Measurements from ENCODE around the gene PAOX. TPM values are rescaled to one million over a fixed set of nuclear protein-coding genes. Genes with fewer than 3 reads are reported as not detected.
A peak's percentile ranks its signal among the peaks of the same experiment; 100 is the strongest.

Gene PAOX
- total and polyA plus RNA-seq, 8 donors, result 2.8 to 9.9 (median 3.8) TPM

GRCh38 chr10:133355266-133355665 is 23.8 kb upstream of the PAOX start:
- 92% methylated on average over 6 of the region's 6 CpGs for WGBS, 2 donors
- DNase-seq (no peak), ATAC-seq (no peak), FAIRE-seq (no peak)
- H3K4me1 ChIP-seq, result peaks cover 9 to 13% (median 10%) of the 10 kb centered on the region in 3 donors
- H3K27ac ChIP-seq, result no peak overlapping the region
- no peaks in the 10 kb centered on the region for H3K27me3 ChIP-seq
- H3K4me3 ChIP-seq, result no peak overlapping the region
- intact Hi-C loops (cut with DNase I), result no loop called here
- H3K36me3 ChIP-seq, result no peaks in the 10 kb centered on the region
- H3K9me3 ChIP-seq, result no peaks in the 10 kb centered on the region
- no peak for TF ChIP-seq CTCF (IDR thresholded peaks at IDR 0.05)

- no peaks in the 10 kb centered on the region for H3K36me3 ChIP-seq
Observed at GRCh38 chr10:133355991-133356390, 23.1 kb upstream of the PAOX start.

DNA sequence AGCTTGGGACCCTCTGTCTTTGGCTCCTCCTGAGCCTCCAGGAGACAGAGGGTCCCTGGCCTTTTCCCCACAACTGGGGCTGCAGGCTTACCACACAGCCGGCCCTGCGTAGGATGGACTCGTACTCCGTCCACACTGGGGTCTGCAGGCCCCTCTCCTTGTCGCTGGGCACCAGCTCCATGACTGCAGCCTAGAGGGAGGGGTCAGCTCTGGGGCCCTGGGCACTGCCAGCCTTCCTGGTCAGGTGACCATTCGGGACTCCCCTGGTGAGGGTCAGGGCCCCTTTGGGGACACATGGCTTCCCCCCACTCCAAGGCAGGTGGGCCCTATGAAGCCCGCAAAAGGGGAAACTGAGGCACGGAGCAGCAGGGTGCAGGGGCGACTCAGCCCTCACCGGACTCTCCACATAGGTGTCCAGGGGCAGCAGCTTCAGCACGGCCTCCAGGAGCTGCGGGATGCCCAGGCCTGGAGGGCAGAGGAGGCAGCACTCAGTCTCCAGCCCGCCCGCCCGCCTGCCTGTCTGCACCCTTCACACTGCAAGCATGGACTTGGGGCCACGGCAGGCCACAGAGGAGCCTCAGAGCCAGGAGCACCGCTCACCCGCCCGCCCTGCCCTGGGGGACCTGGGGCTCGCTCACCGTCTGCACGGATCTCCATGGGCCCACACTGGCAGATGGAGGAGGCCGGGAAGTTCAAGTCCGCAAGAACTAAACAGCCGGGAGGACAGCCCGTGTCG is 22.3 kb upstream of the PAOX start:
- TF ChIP-seq CTCF (IDR thresholded peaks at IDR 0.05), result no peak
- WGBS, 2 donors, result 71 to 73% methylated on average over 26 to 27 of the region's 27 CpGs
- Histone ChIP-seq H3K27ac (no peak overlapping the region), H3K4me1 (peaks cover 10 to 20% (median 10%) of the 10 kb centered on the region in 3 donors), H3K27me3 (no peaks in the 10 kb centered on the region), H3K9me3 (no peaks in the 10 kb centered on the region), H3K4me3 (peak overlapping the region; percentile 39 to 63 (median 46)), H3K36me3 (no peaks in the 10 kb centered on the region)
- DNase-seq (no peak), FAIRE-seq (no peak), ATAC-seq (no peak)
- intact Hi-C loops (cut with DNase I), result no loop called here

More at GRCh38 chr10:133355991-133356390, 23.1 kb upstream of the PAOX start:
- Histone ChIP-seq H3K4me1 (peaks cover 10 to 20% (median 10%) of the 10 kb centered on the region in 3 donors), H3K27me3 (no peaks in the 10 kb centered on the region), H3K27ac (no peak overlapping the region), H3K4me3 (no peak overlapping the region), H3K9me3 (no peaks in the 10 kb centered on the region)
- ATAC-seq, result no peak
- DNase-seq, result no peak
- FAIRE-seq, result no peak
- no peak for TF ChIP-seq CTCF (IDR thresholded peaks at IDR 0.05)
- WGBS, 2 donors, result 95 to 97% methylated on average over 3 of the region's 3 CpGs
- intact Hi-C loops (cut with DNase I), result no loop called here

DNA sequence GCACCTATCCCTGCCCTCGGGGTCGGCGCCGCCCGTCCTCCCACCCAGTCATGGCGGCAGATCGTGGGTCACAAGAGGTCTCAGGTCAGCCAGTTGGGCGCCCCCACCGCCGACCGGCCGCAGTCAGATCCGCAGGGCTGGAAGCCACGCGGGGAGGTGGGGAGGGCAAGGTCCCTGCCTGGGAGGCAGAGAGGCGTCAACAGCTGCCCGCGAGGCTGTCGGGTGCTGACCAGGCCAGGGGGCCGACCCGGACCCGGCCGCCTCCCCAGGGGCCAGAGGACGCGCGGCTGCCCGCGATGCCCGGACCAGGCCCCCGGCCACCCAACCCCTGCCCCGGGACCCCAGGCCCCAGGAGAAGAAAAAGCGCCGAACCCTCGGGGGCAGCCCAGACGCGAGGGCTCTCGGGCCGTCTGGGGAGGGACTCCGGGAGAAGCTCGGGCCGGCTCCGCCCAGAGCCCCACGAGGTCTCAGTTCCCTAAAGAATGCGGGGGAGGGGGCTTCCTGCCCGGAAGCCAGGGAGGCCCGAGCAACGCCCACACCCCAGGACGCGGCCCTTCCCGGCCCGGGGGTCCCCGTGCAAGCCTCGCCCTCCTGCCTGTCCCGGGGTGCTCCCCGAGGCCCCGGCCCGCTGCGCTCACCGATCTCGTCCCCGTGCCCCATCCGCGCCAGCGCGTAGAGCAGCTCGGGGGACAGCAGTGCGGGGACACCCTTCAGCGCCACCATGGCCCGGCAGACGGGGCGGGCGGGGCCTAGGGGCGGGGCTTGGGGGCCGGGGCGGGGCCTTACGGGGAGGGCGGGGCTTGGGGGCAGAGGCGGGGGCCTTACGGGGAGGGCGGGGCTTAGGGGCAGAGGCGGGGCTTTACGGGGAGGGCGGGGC is 21.5 kb upstream of the PAOX start, which contains the start of gene FUOM:
Gene FUOM (minus strand): TSS at position 735 of the 877 bp plus-strand sequence. CDS start 12 bp downstream, at position 723.
- peak; percentile 51 to 76 (median 70) for ATAC-seq
- intact Hi-C loops (cut with DNase I), result no loop called here

More for the DNA sequence above, 21.5 kb upstream of the PAOX start, which contains the start of gene FUOM:
- peak within 1 kb of the TSS in 2 of 4 donors; percentile 32 to 46 for H3K27ac ChIP-seq
- H3K4me1 ChIP-seq, result peaks cover 10 to 20% (median 10%) of the 10 kb centered on the region in 3 donors
- peak in 4 of 6 donors; percentile 59 to 88 (median 66) for DNase-seq
- 6 to 10% methylated on average over 72 to 83 of the region's 83 CpGs for WGBS, 2 donors
- no peaks in the 10 kb centered on the region for H3K9me3 ChIP-seq
- TF ChIP-seq CTCF (IDR thresholded peaks at IDR 0.05), result no peak
- FAIRE-seq, result no peak
- H3K4me3 ChIP-seq, result peak within 1 kb of the TSS; percentile 39 to 63 (median 46)
- peaks cover 0 to 3% (median 0%) of the 10 kb centered on the region in 3 donors for H3K36me3 ChIP-seq
- H3K27me3 ChIP-seq, result no peaks in the 10 kb centered on the region
